OCI-LY3 (cell line): ENCODE measurements around the gene ATG4C.

Source experiments
- CTCF ChIP-seq: fragments of 200-600, 300-600 bp; sonication (generic); IDR thresholded peaks from 2 replicates; pipeline ENCODE4 v1.5.1; 2014; ENCODE audit warnings: antibody characterized with exemption, low read length, low read depth
- EZH2phosphoT487 ChIP-seq: fragments of 200-600 bp; shearing (Covaris generic); IDR thresholded peaks from 2 replicates; pipeline ENCODE4 v1.6.1; 2018; ENCODE audit warnings: antibody characterized with exemption, mixed run types, low read depth

- TF ChIP-seq CTCF (no peak), EZH2phosphoT487 (no peak)
Observed at GRCh38 chr1:62735491-62736171, 48.3 kb upstream of the ATG4C start.
